ENCODE measurements around the gene SPACA9.

Gene SPACA9

GRCh38 chr9:132858751-132859150, 19.9 kb upstream of the SPACA9 start:
- no peak overlapping the region for H3K4me3 ChIP-seq (ENCODE audit: low read length)
- no peak for DNase-seq (ENCODE audit: low read depth, low spot score)

- DNase-seq (ENCODE audit: low read depth, low spot score), result no peak
- no peak overlapping the region for H3K4me3 ChIP-seq (ENCODE audit: low read length)
Observed at GRCh38 chr9:132861666-132862065, 17.0 kb upstream of the SPACA9 start.

- peak; percentile 93 for DNase-seq (ENCODE audit: low read depth, low spot score)
- H3K4me3 ChIP-seq (ENCODE audit: low read length), result no peak overlapping the region
Observed at GRCh38 chr9:132862533-132862932, 16.2 kb upstream of the SPACA9 start.

GRCh38 chr9:132863096-132863495, 15.6 kb upstream of the SPACA9 start:
- no peak overlapping the region for H3K4me3 ChIP-seq (ENCODE audit: low read length)
- DNase-seq (ENCODE audit: low read depth, low spot score), result no peak

GRCh38 chr9:132864277-132864676, 14.4 kb upstream of the SPACA9 start:
- DNase-seq (ENCODE audit: low read depth, low spot score), result no peak

GRCh38 chr9:132864691-132865090, 14.0 kb upstream of the SPACA9 start:
- DNase-seq (ENCODE audit: low read depth, low spot score), result no peak
- no peak overlapping the region for H3K4me3 ChIP-seq (ENCODE audit: low read length)

More at GRCh38 chr9:132864277-132864676, 14.4 kb upstream of the SPACA9 start:
- no peak overlapping the region for H3K4me3 ChIP-seq (ENCODE audit: low read length)

- H3K4me3 ChIP-seq (ENCODE audit: low read length), result no peak overlapping the region
- DNase-seq (ENCODE audit: low read depth, low spot score), result no peak
Observed at GRCh38 chr9:132866898-132867297, 11.8 kb upstream of the SPACA9 start.

GRCh38 chr9:132869266-132869665, 9.4 kb upstream of the SPACA9 start:
- no peak for DNase-seq (ENCODE audit: low read depth, low spot score)
- H3K4me3 ChIP-seq (ENCODE audit: low read length), result no peak overlapping the region

GRCh38 chr9:132873403-132873802, 5.3 kb upstream of the SPACA9 start:
- H3K4me3 ChIP-seq (ENCODE audit: low read length), result no peak overlapping the region

GRCh38 chr9:132875159-132875558, 3.5 kb upstream of the SPACA9 start:
- no peak for DNase-seq (ENCODE audit: low read depth, low spot score)

More at GRCh38 chr9:132873403-132873802, 5.3 kb upstream of the SPACA9 start:
- no peak for DNase-seq (ENCODE audit: low read depth, low spot score)

GRCh38 chr9:132876849-132877248, 1.8 kb upstream of the SPACA9 start:
- DNase-seq (ENCODE audit: low read depth, low spot score), result no peak
- H3K4me3 ChIP-seq (ENCODE audit: low read length), result no peak overlapping the region

More at GRCh38 chr9:132875159-132875558, 3.5 kb upstream of the SPACA9 start:
- no peak overlapping the region for H3K4me3 ChIP-seq (ENCODE audit: low read length)

GRCh38 chr9:132877458-132877823, 1.3 kb upstream of the SPACA9 start:
- DNase-seq (ENCODE audit: low read depth, low spot score), result no peak
- peak overlapping the region; percentile 95 for H3K4me3 ChIP-seq (ENCODE audit: low read length)

- peak within 1 kb of the TSS; percentile 95 for H3K4me3 ChIP-seq (ENCODE audit: low read length)
- no peak for DNase-seq (ENCODE audit: low read depth, low spot score)
Observed at GRCh38 chr9:132877824-132878694, 639 bp upstream of the SPACA9 start, which contains the start of gene AK8. TSS of gene AK8 (minus strand) at chr9:132878284. CDS start at chr9:132878255, 29 bp downstream.

- peak; percentile 91 for DNase-seq (ENCODE audit: low read depth, low spot score)
- peak overlapping the region; percentile 95 for H3K4me3 ChIP-seq (ENCODE audit: low read length)
Observed at GRCh38 chr9:132879457-132880323, 992 bp downstream of the SPACA9 start.

GRCh38 chr9:132880324-132880661, 1.6 kb downstream of the SPACA9 start:
- DNase-seq (ENCODE audit: low read depth, low spot score), result no peak
- H3K4me3 ChIP-seq (ENCODE audit: low read length), result peak overlapping the region; percentile 95

- DNase-seq (ENCODE audit: low read depth, low spot score), result no peak
Observed at GRCh38 chr9:132881826-132882225, 3.1 kb downstream of the SPACA9 start.

GRCh38 chr9:132882616-132883015, 3.9 kb downstream of the SPACA9 start:
- DNase-seq (ENCODE audit: low read depth, low spot score), result no peak
- H3K4me3 ChIP-seq (ENCODE audit: low read length), result no peak overlapping the region

More at GRCh38 chr9:132881826-132882225, 3.1 kb downstream of the SPACA9 start:
- H3K4me3 ChIP-seq (ENCODE audit: low read length), result no peak overlapping the region

GRCh38 chr9:132883349-132884294, 4.9 kb downstream of the SPACA9 start:
- no peak for DNase-seq (ENCODE audit: low read depth, low spot score)
- no peak overlapping the region for H3K4me3 ChIP-seq (ENCODE audit: low read length)

Data from Jurkat, Clone E6-1 (cell line).